NOMO-1 treated with dmso at 0.1 percent for 144 hours (cell line): ENCODE measurements around the gene ARHGAP18.
"Not testable (repeated sequence)": the region's sequence is repeated elsewhere in the genome, so short reads cannot be mapped to it uniquely, and the experiment has no call there.

ENCODE experiments used
- DNase-seq: peaks from one replicate; lab custom pipeline; 2025; ENCODE audit not compliant: unreplicated experiment; lab: John Stamatoyannopoulos, UW

The ARHGAP18 gene

DNA sequence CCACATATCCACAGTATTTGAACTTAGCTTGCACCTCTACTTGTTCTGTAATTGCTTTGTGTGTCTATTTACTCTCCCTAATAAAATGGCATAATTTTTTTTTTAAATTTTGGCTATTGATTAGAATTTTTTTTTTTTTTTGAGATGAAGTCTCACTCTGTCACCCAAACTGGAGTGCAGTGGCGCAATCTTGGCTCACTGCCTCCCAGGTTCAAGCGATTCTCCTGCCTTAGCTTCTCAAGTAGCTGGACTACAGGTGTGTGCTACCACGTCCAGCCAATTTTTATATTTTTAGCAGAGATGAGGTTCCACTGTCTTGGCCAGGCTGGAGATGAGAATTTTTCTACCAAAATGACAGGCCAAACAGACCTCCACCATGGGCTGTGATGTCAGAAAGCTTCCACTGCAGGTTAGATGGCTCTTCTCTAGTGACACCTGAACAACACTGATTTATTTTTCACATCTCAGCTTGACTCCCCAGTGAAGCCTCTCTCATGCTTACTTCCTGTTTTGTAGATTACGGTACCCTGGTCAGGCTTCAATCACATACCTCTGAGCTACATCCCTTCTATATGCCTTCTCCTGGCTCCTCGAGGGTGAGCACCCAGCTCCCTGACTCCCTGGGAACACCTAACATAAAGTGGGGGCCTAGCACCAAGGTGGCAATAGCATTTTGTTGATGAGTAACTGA is 112.8 kb downstream of the ARHGAP18 start:
- DNase-seq, result no peak

- no peak for DNase-seq
These were observed 113.5 kb downstream of the ARHGAP18 start for GRCh38 chr6:129596522-129596921.

GRCh38 chr6:129593233-129593564 is 116.8 kb downstream of the ARHGAP18 start:
- no peak for DNase-seq

DNA sequence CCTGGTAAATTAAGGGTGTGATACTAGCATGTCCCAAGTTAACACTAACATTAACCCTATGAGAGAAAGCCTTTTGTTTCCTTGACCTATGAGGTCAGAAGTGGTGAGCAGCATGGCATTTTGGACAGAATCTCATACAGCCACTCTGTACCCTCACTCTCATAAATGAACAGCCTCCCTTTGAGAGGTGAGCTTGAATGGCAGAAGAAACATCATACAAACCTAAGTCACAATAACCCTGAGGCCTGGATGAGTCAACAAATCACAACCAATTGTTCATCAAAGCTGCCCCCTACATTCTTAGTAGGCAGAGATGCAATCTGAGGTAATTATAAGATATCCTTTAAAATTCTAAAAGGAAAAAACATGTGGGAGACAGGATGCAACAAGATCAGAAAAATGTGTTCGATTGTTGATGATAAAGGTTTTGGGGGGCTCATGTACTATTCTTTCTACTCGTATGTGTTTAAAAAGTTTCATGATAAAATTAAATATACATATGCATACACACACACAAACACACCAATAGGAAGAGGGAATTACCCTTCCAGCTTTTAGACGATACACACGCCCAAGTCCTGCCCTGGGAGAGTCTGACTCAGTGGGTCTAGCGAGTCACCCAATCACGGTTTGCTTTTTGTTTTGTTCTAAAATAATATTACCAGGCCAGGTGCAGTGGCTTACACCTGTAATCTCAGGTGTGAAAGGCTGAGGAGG is 117.3 kb downstream of the ARHGAP18 start:
- no peak for DNase-seq

GRCh38 chr6:129590408-129591022 is 119.5 kb downstream of the ARHGAP18 start:
- no peak for DNase-seq

DNA sequence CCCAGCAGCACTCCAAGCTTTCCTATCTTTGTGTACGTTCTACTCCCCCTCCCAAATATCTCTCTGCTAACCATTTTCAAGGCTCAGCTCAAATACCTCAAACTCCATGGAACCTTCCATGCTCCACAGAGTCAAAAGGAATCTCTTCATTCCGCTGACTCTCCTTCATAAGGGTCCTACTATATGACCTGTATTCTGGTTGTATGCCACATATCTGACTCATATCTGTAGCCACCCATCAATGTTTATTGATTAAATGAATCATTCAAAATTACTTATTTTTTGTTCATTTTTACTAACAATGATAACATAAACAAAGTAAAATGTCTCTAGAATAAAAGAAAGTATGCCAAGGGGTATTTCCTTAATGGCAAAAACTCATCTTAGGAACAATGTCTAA is 123.2 kb downstream of the ARHGAP18 start:
- DNase-seq, result no peak

DNA sequence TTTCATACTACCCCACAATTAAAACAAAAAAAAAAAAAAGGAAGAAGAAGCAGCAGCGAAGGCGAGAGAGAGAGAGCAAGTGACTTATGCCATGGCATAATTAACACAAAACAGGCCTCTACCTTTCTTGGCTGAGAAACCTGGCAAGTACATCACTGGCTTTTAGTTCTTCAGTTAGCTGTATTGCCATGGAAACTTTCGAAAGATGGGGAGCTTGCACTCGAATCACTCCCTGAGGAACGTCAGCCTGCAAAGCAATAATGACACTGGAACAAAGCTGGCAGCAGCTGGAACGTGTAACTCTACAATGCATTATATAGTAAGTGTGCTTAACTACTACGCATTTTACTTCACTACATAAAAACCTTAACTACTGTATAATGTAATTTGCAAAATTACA is 126.1 kb downstream of the ARHGAP18 start:
- DNase-seq, result no peak

GRCh38 chr6:129578315-129578714 is 131.7 kb downstream of the ARHGAP18 start:
- DNase-seq, result no peak

DNA sequence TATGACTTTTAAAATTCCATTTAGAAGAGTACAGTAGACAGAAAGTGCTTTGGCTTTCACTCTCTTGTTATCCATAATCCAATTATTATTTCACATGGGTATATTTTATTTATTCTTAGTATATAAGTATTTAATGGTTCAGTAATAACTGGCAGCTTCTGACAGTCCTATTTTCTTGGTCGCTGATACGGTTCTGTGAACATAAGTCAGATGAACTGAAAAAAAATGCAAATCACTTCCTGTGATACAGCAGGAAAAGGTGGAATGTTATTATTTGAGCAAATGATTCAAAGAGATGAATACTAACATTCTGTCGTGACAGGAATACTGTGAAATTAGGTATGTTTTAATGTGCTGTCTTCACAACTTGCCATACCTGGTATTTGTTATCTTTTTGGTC is 132.3 kb downstream of the ARHGAP18 start:
- DNase-seq, result no peak

DNA sequence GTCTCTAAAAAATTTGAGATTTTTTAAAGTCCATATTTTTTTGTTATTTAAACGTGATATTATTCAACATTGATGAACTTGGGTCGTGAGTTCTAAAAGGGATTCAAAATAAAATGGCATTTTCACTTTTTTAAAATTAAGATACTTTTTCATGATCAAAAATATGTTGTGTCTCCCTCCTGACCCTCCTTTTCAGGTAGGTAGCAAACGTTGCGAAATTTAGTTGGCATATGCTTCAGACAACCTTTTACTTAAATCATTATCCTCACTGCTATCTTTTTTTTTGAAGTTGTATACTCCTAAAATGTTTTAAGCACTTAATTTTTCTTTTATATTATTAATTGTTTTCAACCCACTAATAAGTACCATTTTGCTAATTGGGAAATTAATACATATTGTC is 133.5 kb downstream of the ARHGAP18 start:
- DNase-seq, result no peak

DNA sequence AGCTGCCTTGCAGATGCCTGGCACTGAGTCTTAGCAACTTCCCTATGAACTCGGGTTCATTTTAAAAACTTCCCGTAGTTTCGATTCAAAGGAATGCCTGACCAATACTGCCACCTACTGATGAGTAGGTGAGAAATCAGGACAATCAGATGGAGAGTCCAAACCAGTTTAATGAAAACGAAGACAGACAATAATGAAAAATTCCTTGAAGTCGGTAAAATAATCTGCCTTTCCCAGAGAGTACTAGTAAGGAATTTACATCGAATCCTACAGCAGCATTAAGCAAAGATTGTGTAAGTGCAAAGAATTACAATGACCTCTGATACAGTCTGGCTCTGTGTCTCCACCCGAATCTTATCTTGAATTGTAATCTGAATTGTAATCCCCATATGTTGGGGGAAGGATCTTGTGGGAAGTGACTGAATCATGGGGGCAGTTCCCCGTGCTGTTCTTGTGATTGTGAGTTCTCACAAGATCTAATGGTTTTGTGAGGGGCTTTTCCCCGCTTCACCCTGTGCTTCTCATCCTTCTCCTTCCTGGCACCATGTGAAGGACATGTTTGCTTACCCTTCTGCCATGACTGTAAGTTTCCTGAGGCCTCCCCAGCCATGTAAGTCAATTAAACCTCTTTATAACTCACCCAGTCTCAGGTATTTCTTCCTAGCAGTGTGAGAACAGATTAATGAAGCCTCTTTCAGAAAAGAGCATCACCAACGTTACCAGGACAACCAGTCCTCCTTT is 134.4 kb downstream of the ARHGAP18 start:
- DNase-seq, result peak; percentile 45

DNA sequence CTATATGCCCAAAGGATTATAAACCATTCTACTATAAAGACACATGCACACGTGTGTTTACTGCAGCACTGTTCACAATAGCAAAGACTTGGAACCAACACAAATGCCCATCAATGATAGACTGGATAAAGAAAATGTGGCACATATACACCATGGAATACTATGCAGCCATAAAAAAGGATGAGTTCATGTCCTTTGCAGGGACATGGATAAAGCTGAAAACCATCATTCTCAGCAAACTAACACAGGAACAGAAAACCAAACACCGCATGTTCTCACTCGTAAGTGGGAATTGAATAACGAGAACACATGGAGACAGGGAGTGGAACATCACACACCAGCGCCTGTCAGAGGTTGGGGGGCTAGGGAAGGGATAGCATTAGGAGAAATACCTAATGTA is 135.4 kb downstream of the ARHGAP18 start:
- not testable (repeated sequence) for DNase-seq

- DNase-seq, result not testable (repeated sequence)
These were observed 139.0 kb downstream of the ARHGAP18 start for GRCh38 chr6:129570929-129571328.

DNA sequence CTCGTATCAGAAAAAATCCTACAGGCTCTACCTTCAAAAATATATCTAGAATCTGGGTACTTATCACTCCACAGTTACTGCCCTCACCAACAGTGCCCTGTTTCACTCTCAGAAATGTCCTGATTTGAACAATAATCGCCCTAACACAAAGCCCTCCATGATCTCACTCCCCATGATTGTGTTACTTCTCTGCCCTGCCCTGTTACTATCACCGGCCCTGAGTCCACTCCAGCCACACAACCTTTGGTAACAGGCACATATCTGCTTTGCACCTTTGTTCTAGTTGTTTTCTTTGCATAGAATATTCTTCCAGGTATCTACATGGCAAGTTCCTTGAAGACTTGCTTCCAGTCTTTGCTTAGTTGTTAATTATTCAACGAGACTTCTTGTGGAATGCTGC is 142.0 kb downstream of the ARHGAP18 start:
- no peak for DNase-seq

DNA sequence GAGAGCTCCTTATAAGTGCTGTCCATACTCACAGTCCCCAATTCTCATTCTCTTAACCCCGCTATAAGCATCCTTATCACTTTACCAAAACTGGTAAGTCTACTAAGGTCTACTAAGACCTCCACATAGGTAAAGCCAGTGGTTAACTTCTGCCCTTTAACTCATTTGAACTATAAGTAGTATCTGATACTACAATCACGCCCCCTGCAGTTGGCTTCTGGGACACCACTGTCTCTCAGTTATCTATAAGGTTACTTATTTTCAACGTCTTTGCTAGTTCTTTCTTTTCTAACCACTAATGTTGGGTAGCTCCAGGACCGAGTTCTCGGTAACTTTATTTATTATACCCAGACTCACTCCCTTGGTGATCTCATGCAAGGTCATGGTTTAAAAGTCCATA is 142.6 kb downstream of the ARHGAP18 start:
- peak; percentile 0 for DNase-seq

GRCh38 chr6:129565811-129566210 is 144.2 kb downstream of the ARHGAP18 start:
- DNase-seq, result no peak

- no peak for DNase-seq
These were observed 144.6 kb downstream of the ARHGAP18 start for GRCh38 chr6:129565366-129565765.

GRCh38 chr6:129558248-129558647 is 151.7 kb downstream of the ARHGAP18 start:
- no peak for DNase-seq

DNA sequence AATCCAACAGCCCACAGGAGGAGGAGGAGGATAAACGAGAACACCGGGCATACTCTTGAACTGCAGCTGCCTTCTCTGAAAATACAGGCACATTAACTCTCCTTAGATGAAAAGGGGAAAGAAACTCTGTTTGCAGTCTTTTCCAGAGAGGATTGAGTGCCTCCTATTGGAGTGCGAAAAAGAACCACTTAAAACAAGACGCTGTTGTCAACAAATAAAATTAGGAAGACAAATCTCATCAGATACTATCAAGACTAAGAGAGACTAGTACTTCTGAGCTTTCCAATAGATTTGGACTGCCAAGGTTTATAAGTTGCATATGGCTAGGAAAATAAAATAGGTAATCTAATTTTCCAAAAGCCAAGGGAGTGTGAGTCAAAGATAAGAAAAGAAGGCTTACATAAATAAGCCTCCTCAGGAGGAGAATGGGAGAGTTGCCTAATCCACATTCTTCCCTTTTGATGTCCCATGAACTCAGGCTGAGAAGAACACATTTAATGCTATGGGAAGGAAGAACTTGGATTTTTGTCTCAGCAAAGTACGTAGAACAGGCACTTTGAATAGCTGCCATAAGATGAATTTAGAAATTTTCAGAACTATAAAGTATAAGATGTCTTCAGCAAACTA is 154.7 kb downstream of the ARHGAP18 start:
- no peak for DNase-seq

- DNase-seq, result no peak
These were observed 157.6 kb downstream of the ARHGAP18 start for GRCh38 chr6:129552413-129552812.

DNA sequence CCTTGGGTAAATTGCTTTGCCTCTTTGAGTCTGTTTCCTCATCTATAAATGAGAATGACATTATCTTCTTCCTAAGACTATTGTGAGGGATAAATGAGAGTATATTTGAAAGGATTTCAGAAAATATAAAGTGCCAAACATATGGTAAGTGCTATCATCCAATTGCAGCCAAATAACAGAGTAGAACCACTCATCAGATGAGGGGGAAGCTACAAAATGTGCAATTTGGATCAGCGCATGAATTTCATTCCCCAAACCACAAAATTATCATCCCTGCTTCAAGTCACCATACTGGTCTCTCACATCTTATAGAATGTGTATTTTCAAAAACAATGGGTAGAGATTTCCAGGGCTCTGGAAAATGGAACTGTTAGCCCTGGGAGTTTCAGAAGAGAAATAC is 158.5 kb downstream of the ARHGAP18 start:
- no peak for DNase-seq
